ENCODE measurements around the gene TTC23.
"Not testable (repeated sequence)": the region's sequence is repeated elsewhere in the genome, so short reads cannot be mapped to it uniquely, and the experiment has no call there.

TTC23 gene

DNA sequence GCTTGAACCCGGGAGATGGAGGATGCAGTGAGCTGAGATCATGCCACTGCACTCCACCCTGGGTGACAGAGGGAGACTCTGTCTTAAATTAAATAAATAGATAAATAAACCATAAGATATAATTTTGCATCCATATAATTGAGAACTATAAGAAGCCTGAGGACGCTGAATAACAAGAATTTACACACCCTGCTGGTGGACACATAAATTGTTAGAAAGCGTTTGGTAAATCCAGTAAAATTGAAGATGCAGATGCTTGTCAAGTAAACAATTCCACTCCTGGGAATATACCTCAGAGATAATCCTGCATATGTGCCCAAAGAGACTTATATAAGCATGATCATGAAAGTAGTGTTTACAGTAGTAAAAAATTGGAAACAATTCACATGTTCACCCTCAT is 41.7 kb downstream of the TTC23 start:
- in situ Hi-C loops (cut with MboI; ENCODE audit: low sequenced_read_pairs): loop anchor here (25.0 kb wide), 2 partner anchors 295 to 770 kb away; no protein-coding TSS in a partner anchor
- H3K9me3 ChIP-seq: no peaks in the 10 kb centered on the region
- no peak overlapping the region for H3K4me3 ChIP-seq
- no peaks in the 10 kb centered on the region for H3K36me3 ChIP-seq (replicated peaks)
- H3K4me1 ChIP-seq: no peaks in the 10 kb centered on the region
- no peak for DNase-seq (ENCODE audit: low spot score in 2 of 2)
- H3K27me3 ChIP-seq (ENCODE audit: low read depth): no peaks in the 10 kb centered on the region; the same call in 1 of the 2 replicates

- DNase-seq (ENCODE audit: low spot score in 2 of 2): no peak
- no peaks in the 10 kb centered on the region for H3K36me3 ChIP-seq (replicated peaks)
- H3K9me3 ChIP-seq: no peaks in the 10 kb centered on the region
- no peaks in the 10 kb centered on the region for H3K4me1 ChIP-seq
- in situ Hi-C loops (cut with MboI; ENCODE audit: low sequenced_read_pairs): loop anchor here (25.0 kb wide), 2 partner anchors 290 to 765 kb away; no protein-coding TSS in a partner anchor
- no peak overlapping the region for H3K4me3 ChIP-seq
- H3K27me3 ChIP-seq (ENCODE audit: low read depth): no peaks in the 10 kb centered on the region; the same call in 1 of the 2 replicates
Measured at GRCh38 chr15:99202176-99202552, 47.2 kb downstream of the TTC23 start.

- H3K4me1 ChIP-seq: no peaks in the 10 kb centered on the region
- no peak overlapping the region for H3K4me3 ChIP-seq
- no peaks in the 10 kb centered on the region for H3K36me3 ChIP-seq (replicated peaks)
- in situ Hi-C loops (cut with MboI; ENCODE audit: low sequenced_read_pairs): loop anchor here (25.0 kb wide), 2 partner anchors 289 to 764 kb away; no protein-coding TSS in a partner anchor
- H3K9me3 ChIP-seq: no peaks in the 10 kb centered on the region
- no peaks in the 10 kb centered on the region; the same call in 1 of the 2 replicates for H3K27me3 ChIP-seq (ENCODE audit: low read depth)
- no peak for DNase-seq (ENCODE audit: low spot score in 2 of 2)
Measured at GRCh38 chr15:99201408-99202175, 47.8 kb downstream of the TTC23 start.

GRCh38 chr15:99197856-99198255 is 51.5 kb downstream of the TTC23 start:
- no peaks in the 10 kb centered on the region for H3K9me3 ChIP-seq
- no peak overlapping the region for H3K4me3 ChIP-seq
- no peaks in the 10 kb centered on the region for H3K36me3 ChIP-seq (replicated peaks)
- no peaks in the 10 kb centered on the region for H3K27me3 ChIP-seq (ENCODE audit: low read depth)
- in situ Hi-C loops (cut with MboI; ENCODE audit: low sequenced_read_pairs): no loop called here
- DNase-seq (ENCODE audit: low spot score in 2 of 2): no peak
- no peaks in the 10 kb centered on the region for H3K4me1 ChIP-seq

GRCh38 chr15:99192181-99192580 is 57.2 kb downstream of the TTC23 start:
- H3K9me3 ChIP-seq; in situ Hi-C loops (cut with MboI; ENCODE audit: low sequenced_read_pairs); DNase-seq (ENCODE audit: low spot score in 2 of 2); H3K36me3 ChIP-seq (replicated peaks); H3K27me3 ChIP-seq (ENCODE audit: low read depth); H3K4me3 ChIP-seq; H3K4me1 ChIP-seq: not testable (repeated sequence)

DNA sequence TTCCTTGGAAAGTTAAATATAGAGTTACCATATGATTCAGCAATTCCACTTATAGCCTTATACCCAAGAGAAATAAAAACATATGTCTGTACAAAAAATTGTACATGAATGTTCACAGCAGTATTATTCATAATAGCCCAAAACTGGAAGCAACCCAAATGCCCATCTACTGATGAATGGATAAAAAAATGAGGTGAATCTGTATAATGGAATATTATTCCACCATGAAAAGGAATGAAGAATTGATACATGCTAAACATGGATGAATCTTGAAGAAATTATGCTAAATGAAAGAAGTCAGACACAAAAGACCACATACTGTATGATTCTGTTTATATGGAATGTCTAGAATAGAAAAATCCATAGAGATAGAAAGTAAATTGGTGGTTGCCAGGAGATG is 61.4 kb downstream of the TTC23 start:
- no peaks in the 10 kb centered on the region for H3K36me3 ChIP-seq (replicated peaks)
- H3K4me3 ChIP-seq: no peak overlapping the region
- no peaks in the 10 kb centered on the region for H3K4me1 ChIP-seq
- DNase-seq (ENCODE audit: low spot score in 2 of 2): no peak
- no peaks in the 10 kb centered on the region for H3K27me3 ChIP-seq (ENCODE audit: low read depth)
- no peaks in the 10 kb centered on the region for H3K9me3 ChIP-seq
- in situ Hi-C loops (cut with MboI; ENCODE audit: low sequenced_read_pairs): no loop called here

GRCh38 chr15:99185414-99186130 is 63.8 kb downstream of the TTC23 start:
- Histone ChIP-seq H3K27me3 (ENCODE audit: low read depth) (no peaks in the 10 kb centered on the region), H3K4me3 (no peak overlapping the region), H3K36me3 (replicated peaks) (no peaks in the 10 kb centered on the region), H3K4me1 (no peaks in the 10 kb centered on the region), H3K9me3 (no peaks in the 10 kb centered on the region)
- DNase-seq (ENCODE audit: low spot score in 2 of 2): no peak
- in situ Hi-C loops (cut with MboI; ENCODE audit: low sequenced_read_pairs): no loop called here

GRCh38 chr15:99182791-99183190 is 66.6 kb downstream of the TTC23 start:
- in situ Hi-C loops (cut with MboI; ENCODE audit: low sequenced_read_pairs): no loop called here
- Histone ChIP-seq H3K9me3 (no peaks in the 10 kb centered on the region), H3K4me1 (no peaks in the 10 kb centered on the region), H3K27me3 (ENCODE audit: low read depth) (no peaks in the 10 kb centered on the region), H3K36me3 (replicated peaks) (no peaks in the 10 kb centered on the region), H3K4me3 (no peak overlapping the region)
- DNase-seq (ENCODE audit: low spot score in 2 of 2): no peak

DNA sequence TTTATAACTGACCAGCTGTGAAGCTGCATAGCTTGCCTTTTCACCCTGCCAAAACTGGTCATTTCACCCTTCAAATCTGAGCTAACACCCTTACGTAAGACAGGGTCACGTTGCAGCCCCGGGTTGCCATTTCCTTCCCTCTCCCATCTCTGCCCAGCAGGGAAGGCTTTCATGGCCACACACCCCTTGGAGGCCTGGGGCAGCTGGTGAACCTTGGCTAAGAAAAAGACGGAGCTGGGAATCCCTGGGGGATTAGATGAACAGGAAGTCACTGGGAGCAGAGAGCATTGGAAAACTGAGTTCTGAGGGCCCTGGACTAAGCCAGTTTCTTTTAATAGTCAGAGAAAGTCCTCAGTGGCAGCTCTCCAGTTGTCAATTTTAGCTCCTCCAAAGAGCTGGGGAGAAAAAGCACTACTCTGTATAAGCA is 67.8 kb downstream of the TTC23 start:
- DNase-seq (ENCODE audit: low spot score in 2 of 2): no peak
- Histone ChIP-seq H3K36me3 (replicated peaks) (no peaks in the 10 kb centered on the region), H3K9me3 (no peaks in the 10 kb centered on the region), H3K27me3 (ENCODE audit: low read depth) (no peaks in the 10 kb centered on the region), H3K4me3 (no peak overlapping the region), H3K4me1 (no peaks in the 10 kb centered on the region)
- in situ Hi-C loops (cut with MboI; ENCODE audit: low sequenced_read_pairs): no loop called here

- Histone ChIP-seq H3K4me1 (no peaks in the 10 kb centered on the region), H3K9me3 (no peaks in the 10 kb centered on the region), H3K36me3 (replicated peaks) (no peaks in the 10 kb centered on the region), H3K4me3 (no peak overlapping the region), H3K27me3 (ENCODE audit: low read depth) (no peaks in the 10 kb centered on the region)
- in situ Hi-C loops (cut with MboI; ENCODE audit: low sequenced_read_pairs): no loop called here
- no peak for DNase-seq (ENCODE audit: low spot score in 2 of 2)
Measured at GRCh38 chr15:99180964-99181306, 68.4 kb downstream of the TTC23 start.

DNA sequence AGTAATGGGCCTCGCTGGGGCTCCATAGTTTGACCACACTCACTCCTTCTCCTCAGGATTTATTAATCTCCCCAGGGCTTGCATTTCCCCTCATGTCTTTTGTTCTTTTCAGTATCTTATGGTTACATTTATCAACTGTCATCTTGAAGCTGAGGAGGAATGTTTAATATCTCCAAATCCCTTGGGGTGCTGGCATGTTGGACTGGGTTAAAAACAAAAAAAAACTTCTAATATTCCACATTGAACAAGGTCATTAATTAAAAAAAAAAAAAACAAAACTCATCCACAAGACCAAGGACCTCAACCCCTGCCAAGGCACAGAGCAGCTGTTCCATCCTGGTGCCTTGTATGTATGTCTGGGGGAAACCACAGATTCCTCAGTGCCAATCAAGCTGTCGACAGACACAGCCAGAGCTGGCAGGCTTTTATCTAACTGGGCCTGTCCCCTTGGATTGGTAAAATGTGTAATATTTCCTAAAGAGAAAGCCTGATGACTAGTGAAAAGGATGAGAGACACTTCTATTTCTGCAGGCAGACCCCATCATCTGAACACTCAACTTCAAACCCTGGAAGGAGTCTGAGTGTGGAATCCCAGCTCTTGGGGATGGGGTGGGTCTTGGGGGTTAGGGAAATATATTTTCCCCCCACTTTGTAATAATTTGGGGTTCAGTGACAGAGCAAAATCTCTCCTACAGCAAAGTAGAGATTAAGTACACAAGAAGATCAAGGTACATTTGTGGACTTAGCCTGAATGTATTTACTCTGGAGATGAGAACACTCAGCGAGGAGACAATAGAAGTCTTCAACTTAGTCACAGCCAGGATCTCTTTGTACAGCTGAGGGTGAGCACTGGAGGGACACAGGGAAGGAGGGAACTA is 69.1 kb downstream of the TTC23 start:
- in situ Hi-C loops (cut with MboI; ENCODE audit: low sequenced_read_pairs): no loop called here
- Histone ChIP-seq H3K27me3 (ENCODE audit: low read depth) (no peaks in the 10 kb centered on the region), H3K4me1 (no peaks in the 10 kb centered on the region), H3K36me3 (replicated peaks) (no peaks in the 10 kb centered on the region), H3K4me3 (no peak overlapping the region), H3K9me3 (no peaks in the 10 kb centered on the region)
- no peak for DNase-seq (ENCODE audit: low spot score in 2 of 2)

GRCh38 chr15:99177679-99178078 is 71.7 kb downstream of the TTC23 start:
- in situ Hi-C loops (cut with MboI; ENCODE audit: low sequenced_read_pairs): no loop called here
- DNase-seq (ENCODE audit: low spot score in 2 of 2): no peak
- Histone ChIP-seq H3K4me3 (no peak overlapping the region), H3K4me1 (no peaks in the 10 kb centered on the region), H3K9me3 (no peaks in the 10 kb centered on the region), H3K36me3 (replicated peaks) (no peaks in the 10 kb centered on the region), H3K27me3 (ENCODE audit: low read depth) (no peaks in the 10 kb centered on the region)

GRCh38 chr15:99176757-99177156 is 72.6 kb downstream of the TTC23 start:
- Histone ChIP-seq H3K4me3 (no peak overlapping the region), H3K4me1 (no peaks in the 10 kb centered on the region), H3K27me3 (ENCODE audit: low read depth) (no peaks in the 10 kb centered on the region), H3K9me3 (no peaks in the 10 kb centered on the region), H3K36me3 (replicated peaks) (no peaks in the 10 kb centered on the region)
- no peak for DNase-seq (ENCODE audit: low spot score in 2 of 2)
- in situ Hi-C loops (cut with MboI; ENCODE audit: low sequenced_read_pairs): no loop called here

All from HAP-1 (cell line).